Osteoblast (primary cell): ENCODE measurements around the gene NAA30. TPM values are rescaled to one million over a fixed set of nuclear protein-coding genes. Genes with fewer than 3 reads are reported as not detected.

ENCODE experiments used
- DNase-seq: peaks from one replicate; pipeline ENCODE4 v3.0.0; 2011; ENCODE audit warnings: low spot score, mixed read lengths; ENCODE audit not compliant: insufficient read length; ENCODE audit errors: missing footprints
- H2AFZ ChIP-seq: 2 replicates; pipeline ENCODE4 v1.6.0; 2011; ENCODE audit warnings: mild to moderate bottlenecking, low read length
- H3K27ac ChIP-seq: 2 replicates; pipeline ENCODE4 v1.5.1; 2011; ENCODE audit warnings: mild to moderate bottlenecking, low read depth, low read length, moderate library complexity
- H3K27me3 ChIP-seq: 2 replicates; pipeline ENCODE4 v1.6.0; 2012; ENCODE audit warnings: mild to moderate bottlenecking, control low read depth, inconsistent platforms, low read length, moderate library complexity; ENCODE audit not compliant: insufficient read depth
- H3K36me3 ChIP-seq: 2 replicates; pipeline ENCODE4 v1.5.1; 2011; ENCODE audit warnings: mild to moderate bottlenecking, low read length, control low read depth, moderate library complexity; ENCODE audit not compliant: insufficient read depth
- H3K4me1 ChIP-seq: 2 replicates; pipeline ENCODE4 v1.5.1; 2011; ENCODE audit warnings: mild to moderate bottlenecking, low read length, control low read depth, moderate library complexity; ENCODE audit not compliant: insufficient read depth
- H3K4me2 ChIP-seq: 2 replicates; pipeline ENCODE4 v1.6.0; 2011; ENCODE audit warnings: mild to moderate bottlenecking, low read length; ENCODE audit not compliant: insufficient read depth
- H3K4me3 ChIP-seq: fragments of 200-600 bp; sonication (generic); 3 replicates; pipeline ENCODE4 v1.5.1; 2012; ENCODE audit warnings: mild to moderate bottlenecking, low read length, inconsistent platforms; ENCODE audit not compliant: insufficient read depth
- H3K79me2 ChIP-seq: 2 replicates; pipeline ENCODE4 v1.6.0; 2012; ENCODE audit warnings: mild to moderate bottlenecking, low read length, control low read depth, inconsistent platforms; ENCODE audit not compliant: insufficient read depth
- H3K9me3 ChIP-seq: 2 replicates; pipeline ENCODE4 v1.5.1; 2011; ENCODE audit warnings: low read depth, low read length, control low read depth
- H4K20me1 ChIP-seq: 2 replicates; pipeline ENCODE4 v1.6.0; 2012; ENCODE audit warnings: mild to moderate bottlenecking, low read length, control low read depth; ENCODE audit not compliant: insufficient read depth
- total RNA-seq: library from RNA; depleted of rRNA; stranded (reverse); fragments of >200 nt; gene quantifications from 2 replicates; pipeline ENCODE4 v1.2.3, GENCODE V29; 2012
- TF ChIP-seq, protein P1 (sequence below): IDR thresholded peaks from 2 replicates; pipeline ENCODE4 v1.5.1; 2011; ENCODE audit warnings: mild to moderate bottlenecking, low read depth, low read length, moderate library complexity; ENCODE audit errors: extremely low read depth

Gene NAA30
- total RNA-seq, 1 donor: 19.5 TPM

DNA sequence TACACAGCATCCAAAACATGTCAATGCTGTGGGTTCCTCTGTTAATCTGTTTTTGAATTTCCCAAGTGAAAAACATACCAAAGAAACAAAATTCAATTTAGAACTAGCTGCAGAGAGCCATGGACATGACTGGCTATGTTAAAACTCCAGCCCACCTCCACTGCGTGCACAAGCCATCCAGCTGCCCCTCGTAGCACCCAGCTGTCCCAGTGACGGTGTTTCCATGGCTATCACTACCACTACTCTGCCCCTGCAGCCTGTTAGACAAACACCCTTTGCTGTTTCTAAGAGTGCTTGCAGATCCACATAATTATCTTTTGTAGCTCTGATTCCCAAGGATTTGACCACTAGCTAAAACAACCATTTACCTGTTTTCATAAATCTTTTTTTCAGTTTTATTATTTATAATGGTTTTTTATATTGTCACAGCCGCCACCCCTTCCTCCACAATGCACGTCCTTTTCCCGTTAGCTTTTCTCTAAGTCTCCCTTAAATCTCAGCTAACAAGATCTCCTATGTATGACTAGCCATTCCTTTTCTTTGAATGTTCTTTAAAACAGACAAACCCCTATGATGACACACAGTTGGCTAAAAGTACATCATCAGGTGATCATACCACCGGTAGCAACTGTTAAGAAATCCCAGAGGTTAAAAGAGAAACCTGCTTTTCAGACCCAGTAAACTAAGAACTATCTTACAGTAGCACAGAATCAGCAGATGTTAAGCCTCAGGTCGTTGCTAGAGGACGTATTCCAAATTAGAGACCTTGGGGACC is 37.8 kb upstream of the NAA30 start:
- Histone ChIP-seq H3K27ac (no peak overlapping the region), H3K27me3 (peaks cover 12% of the 10 kb centered on the region), H2AFZ (no peak overlapping the region), H3K79me2 (no peaks in the 10 kb centered on the region), H4K20me1 (no peaks in the 10 kb centered on the region), H3K36me3 (no peaks in the 10 kb centered on the region), H3K4me2 (no peak overlapping the region), H3K9me3 (peaks cover under 1% of the 10 kb centered on the region), H3K4me3 (no peak overlapping the region), H3K4me1 (peaks cover 2% of the 10 kb centered on the region)
- no peak for DNase-seq
- TF ChIP-seq, protein P1, sequence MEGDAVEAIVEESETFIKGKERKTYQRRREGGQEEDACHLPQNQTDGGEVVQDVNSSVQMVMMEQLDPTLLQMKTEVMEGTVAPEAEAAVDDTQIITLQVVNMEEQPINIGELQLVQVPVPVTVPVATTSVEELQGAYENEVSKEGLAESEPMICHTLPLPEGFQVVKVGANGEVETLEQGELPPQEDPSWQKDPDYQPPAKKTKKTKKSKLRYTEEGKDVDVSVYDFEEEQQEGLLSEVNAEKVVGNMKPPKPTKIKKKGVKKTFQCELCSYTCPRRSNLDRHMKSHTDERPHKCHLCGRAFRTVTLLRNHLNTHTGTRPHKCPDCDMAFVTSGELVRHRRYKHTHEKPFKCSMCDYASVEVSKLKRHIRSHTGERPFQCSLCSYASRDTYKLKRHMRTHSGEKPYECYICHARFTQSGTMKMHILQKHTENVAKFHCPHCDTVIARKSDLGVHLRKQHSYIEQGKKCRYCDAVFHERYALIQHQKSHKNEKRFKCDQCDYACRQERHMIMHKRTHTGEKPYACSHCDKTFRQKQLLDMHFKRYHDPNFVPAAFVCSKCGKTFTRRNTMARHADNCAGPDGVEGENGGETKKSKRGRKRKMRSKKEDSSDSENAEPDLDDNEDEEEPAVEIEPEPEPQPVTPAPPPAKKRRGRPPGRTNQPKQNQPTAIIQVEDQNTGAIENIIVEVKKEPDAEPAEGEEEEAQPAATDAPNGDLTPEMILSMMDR: no peak

DNA sequence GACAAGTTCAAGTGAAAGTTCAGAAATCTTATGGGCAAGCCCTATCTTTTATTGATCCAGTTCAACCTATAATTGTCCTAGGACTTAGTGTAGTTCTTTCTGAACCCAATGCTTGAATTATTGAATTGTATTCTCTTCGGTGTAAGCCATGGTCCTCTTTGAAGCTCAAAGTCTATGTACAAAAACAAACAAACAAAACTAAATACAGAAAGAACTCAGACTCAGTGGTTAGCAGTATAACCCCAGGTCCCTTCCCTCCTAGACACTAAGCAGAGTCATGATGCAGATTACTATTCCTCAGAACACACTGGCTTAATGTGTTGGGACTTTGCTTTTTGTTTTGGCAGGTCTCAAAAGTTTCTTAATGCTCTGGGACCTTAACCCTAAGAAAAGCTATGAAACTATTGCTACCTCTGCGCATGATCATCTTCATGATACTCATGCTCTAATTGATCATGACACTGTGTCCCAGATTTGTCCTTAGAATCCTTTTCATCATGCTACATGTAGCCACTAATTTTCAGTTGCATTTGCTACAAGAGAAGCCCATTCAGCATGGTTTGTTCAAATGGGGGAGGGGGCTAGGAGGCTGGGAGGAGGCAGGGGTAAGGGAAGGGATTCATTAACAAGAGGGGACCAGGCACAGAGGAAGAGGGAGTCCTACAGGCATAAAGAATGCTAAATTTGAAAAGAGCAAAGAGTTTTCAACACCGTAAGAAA is 35.1 kb upstream of the NAA30 start:
- Histone ChIP-seq H3K27me3 (peaks cover 25% of the 10 kb centered on the region), H3K79me2 (no peaks in the 10 kb centered on the region), H4K20me1 (no peaks in the 10 kb centered on the region), H3K9me3 (no peaks in the 10 kb centered on the region), H3K4me1 (no peaks in the 10 kb centered on the region), H3K4me2 (no peak overlapping the region), H3K27ac (no peak overlapping the region), H3K36me3 (no peaks in the 10 kb centered on the region), H2AFZ (no peak overlapping the region), H3K4me3 (no peak overlapping the region)
- TF ChIP-seq, protein P1: no peak
- no peak for DNase-seq

DNA sequence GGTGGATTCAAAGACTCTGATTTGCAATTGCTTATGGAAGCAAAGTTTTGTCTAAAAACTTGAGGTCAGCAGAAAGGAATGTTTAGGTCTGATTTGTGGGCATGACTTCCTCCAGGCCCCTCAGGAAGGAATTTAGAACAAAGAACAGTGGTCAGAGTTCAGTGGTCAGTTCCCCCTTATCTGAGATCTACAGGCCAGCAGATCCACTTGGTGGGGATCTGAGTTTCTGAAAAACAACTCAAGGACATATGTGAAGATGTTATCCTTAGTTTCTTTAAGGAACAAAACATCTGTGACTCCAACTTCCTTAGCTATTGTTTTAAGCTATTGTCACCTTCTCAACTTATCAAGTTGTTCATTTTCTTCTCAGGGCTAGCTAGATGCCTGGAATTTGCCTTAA is 28.0 kb upstream of the NAA30 start:
- Histone ChIP-seq H3K4me3 (no peak overlapping the region), H2AFZ (no peak overlapping the region), H3K27me3 (peaks cover 16% of the 10 kb centered on the region), H3K4me1 (no peaks in the 10 kb centered on the region), H3K4me2 (no peak overlapping the region), H4K20me1 (no peaks in the 10 kb centered on the region), H3K9me3 (no peaks in the 10 kb centered on the region), H3K36me3 (no peaks in the 10 kb centered on the region), H3K27ac (no peak overlapping the region), H3K79me2 (no peaks in the 10 kb centered on the region)
- TF ChIP-seq, protein P1: no peak
- DNase-seq: no peak
